PC-3 (cell line): Measurements from ENCODE around the gene NR4A3. TPM values are rescaled to one million over a fixed set of nuclear protein-coding genes. Genes with fewer than 3 reads are reported as not detected.

Experiments used
- ATAC-seq: fragments of 200-7000 bp; cut with Tn5 transposase; 2 replicates; pipeline ENCODE4 v1.9.1; 2020; ENCODE audit warnings: mild to moderate bottlenecking, moderate library complexity
- BruUV-seq: library from RNA; stranded (reverse); fragments of 400-500 nt; replicated peaks from 2 replicates; lab custom pipeline; 2021; lab: Mats Ljungman, UMichigan
- CTCF ChIA-PET: fragments of 300-600 bp; sonication (Branson Sonifier 250); formaldehyde crosslinking; loops from one replicate; lab custom pipeline; 2022; ENCODE audit warnings: antibody characterized with exemption; lab: Charles Lee
- POLR2A ChIA-PET: fragments of 300-600 bp; sonication (Branson Sonifier 250); formaldehyde crosslinking; loops from one replicate; lab custom pipeline; 2022; ENCODE audit warnings: antibody characterized with exemption; ENCODE audit not compliant: unreplicated experiment; lab: Charles Lee
- DNase-seq: peaks from one replicate; pipeline ENCODE4 v3.0.0-alpha.2; 2015
- H2AFZ ChIP-seq: fragments of 300-600 bp; sonication (generic); 2 replicates; pipeline ENCODE4 v1.6.0; 2016; ENCODE audit warnings: antibody characterized with exemption, low read length
- H3F3A ChIP-seq: fragments of 300-600 bp; sonication (generic); one replicate; pipeline ENCODE4 v1.6.0; 2017; ENCODE audit warnings: antibody characterized with exemption, low read length, control low read depth, mild to moderate bottlenecking; ENCODE audit not compliant: unreplicated experiment
- H3K27ac ChIP-seq: fragments of 300-600 bp; sonication (generic); 2 replicates; pipeline ENCODE4 v1.5.1; 2016; ENCODE audit warnings: mild to moderate bottlenecking, low read length
- H3K27me3 ChIP-seq: fragments of 300-600 bp; sonication (generic); 2 replicates; pipeline ENCODE4 v1.6.1; 2016; ENCODE audit warnings: low read length, mixed read lengths
- H3K36me3 ChIP-seq: fragments of 300-600 bp; sonication (generic); 2 replicates; pipeline ENCODE4 v1.6.1; 2016; ENCODE audit warnings: low read depth, mixed run types, low read length, mixed read lengths
- H3K4me1 ChIP-seq: fragments of 300-600 bp; sonication (generic); 2 replicates; pipeline ENCODE4 v1.5.1; 2016; ENCODE audit warnings: low read length; ENCODE audit not compliant: insufficient read depth
- H3K4me2 ChIP-seq: fragments of 300-600 bp; sonication (generic); 2 replicates; pipeline ENCODE4 v1.6.0; 2016; ENCODE audit warnings: low read length
- H3K4me3 ChIP-seq: fragments of 300-600 bp; sonication (generic); 2 replicates; pipeline ENCODE4 v1.5.1; 2016; ENCODE audit warnings: mild to moderate bottlenecking, low read length, mixed read lengths
- H3K79me2 ChIP-seq: fragments of 300-600 bp; sonication (generic); 2 replicates; pipeline ENCODE4 v1.6.1; 2017; ENCODE audit warnings: low read length, mixed read lengths
- H3K9ac ChIP-seq: fragments of 300-600 bp; sonication (generic); 2 replicates; pipeline ENCODE4 v1.6.0; 2016; ENCODE audit warnings: mild to moderate bottlenecking, low read length
- H3K9me2 ChIP-seq: fragments of 300-600 bp; sonication (generic); replicated peaks from 2 replicates; pipeline ENCODE4 v1.6.1; 2016; ENCODE audit warnings: mixed run types, low read length, mixed read lengths
- H3K9me3 ChIP-seq: fragments of 300-600 bp; sonication (generic); 2 replicates; pipeline ENCODE4 v1.6.1; 2016; ENCODE audit warnings: low read length, mixed read lengths
- H4K20me1 ChIP-seq: fragments of 300-600 bp; sonication (generic); 2 replicates; pipeline ENCODE4 v1.6.1; 2016; ENCODE audit warnings: low read length, mixed read lengths
- CTCF ChIP-seq: fragments of 300-600 bp; sonication (generic); conservative IDR thresholded peaks from 2 replicates; pipeline ENCODE4 v1.5.1; 2017; ENCODE audit warnings: antibody characterized with exemption, low read depth, mild to moderate bottlenecking, low read length
- EZH2 ChIP-seq: fragments of 300-600 bp; sonication (generic); IDR thresholded peaks from one replicate; pipeline ENCODE4 v1.6.1; 2017; ENCODE audit warnings: antibody characterized with exemption, mild to moderate bottlenecking, low read length; ENCODE audit not compliant: unreplicated experiment
- EZH2phosphoT487 ChIP-seq: fragments of 300-600 bp; sonication (generic); IDR thresholded peaks from 2 replicates; pipeline ENCODE4 v1.6.1; 2018; ENCODE audit warnings: mild to moderate bottlenecking, antibody characterized with exemption, low read length, borderline replicate concordance
- intact Hi-C: fragments of 100-400 bp; cut with micrococcal nuclease; formaldehyde crosslinking; loops from 2 replicates; pipeline ENCODE4 v1.9.0; 2023
- total RNA-seq: library from RNA; depleted of rRNA; stranded (reverse); fragments of >200 nt; gene quantifications from 2 replicates; pipeline ENCODE4 v1.2.3, GENCODE V29; 2014

Gene NR4A3
- total RNA-seq, 1 experiment from 2014 or later = 0.77 TPM

- TF ChIP-seq CTCF = no peak
- no peak for TF ChIP-seq EZH2
- no peak for TF ChIP-seq EZH2phosphoT487
- no peaks in the 10 kb centered on the region for H3K27me3 ChIP-seq
- 0 out of 2 replicates have a peak overlapping the region, but pooled peaks have one; percentile 20 for H3K4me2 ChIP-seq
- H4K20me1 ChIP-seq = no peaks in the 10 kb centered on the region
- peaks cover 17% of the 10 kb centered on the region for H3K4me1 ChIP-seq
- H3K79me2 ChIP-seq = no peaks in the 10 kb centered on the region
- H3K27ac ChIP-seq = no peak overlapping the region
- H3F3A ChIP-seq = no peaks in the 10 kb centered on the region
- ChIA-PET POLR2A (interaction anchor here (0.5 kb wide), 1 partner anchor 127 kb away, joined by 3 read pairs; no protein-coding TSS in a partner anchor), CTCF (no interaction called here)
- H3K9me2 ChIP-seq = no peaks in the 10 kb centered on the region
- intact Hi-C loops = loop anchor here (5.0 kb wide), 1 partner anchor 46 kb away; the partner anchor contains the start of gene NR4A3
- H3K4me3 ChIP-seq = no peak overlapping the region
- no peak; the same call in 1 of the 2 replicates for ATAC-seq
- no TSS peak for BruUV-seq
- H3K9me3 ChIP-seq = no peaks in the 10 kb centered on the region
- H2AFZ ChIP-seq = no peak overlapping the region
- H3K9ac ChIP-seq = no peak overlapping the region
- H3K36me3 ChIP-seq = no peaks in the 10 kb centered on the region
- DNase-seq = no peak
Measured at GRCh38 chr9:99867968-99868367, 46.3 kb downstream of the NR4A3 start.

DNA sequence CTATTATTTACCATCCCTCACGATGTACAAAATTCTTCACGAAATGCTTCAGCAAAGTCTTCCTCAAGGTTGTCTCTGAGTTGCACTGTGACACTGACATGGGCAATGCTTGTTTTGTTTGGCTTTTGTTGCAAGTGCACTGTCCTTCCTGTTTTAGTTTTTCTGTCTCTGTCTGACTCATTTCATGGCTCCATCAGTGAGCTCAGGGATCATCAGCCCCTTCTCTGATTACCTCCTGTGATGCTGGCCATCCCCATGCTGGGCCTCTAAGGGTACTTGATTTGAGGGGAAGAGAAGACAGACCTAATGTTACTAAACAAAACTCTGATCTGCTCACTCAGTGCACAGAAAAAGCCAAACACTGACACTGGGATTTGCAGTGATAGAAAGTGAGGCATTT lies 47.2 kb downstream of the NR4A3 start:
- Histone ChIP-seq H3K9me3 (no peaks in the 10 kb centered on the region), H3K36me3 (no peaks in the 10 kb centered on the region), H3K9me2 (no peaks in the 10 kb centered on the region), H3K27ac (no peak overlapping the region), H3K4me3 (no peak overlapping the region), H3K4me1 (peaks cover 24% of the 10 kb centered on the region), H3K27me3 (no peaks in the 10 kb centered on the region), H3F3A (no peaks in the 10 kb centered on the region), H2AFZ (no peak overlapping the region), H4K20me1 (no peaks in the 10 kb centered on the region), H3K4me2 (no peak overlapping the region), H3K79me2 (no peaks in the 10 kb centered on the region), H3K9ac (no peak overlapping the region)
- no TSS peak for BruUV-seq
- TF ChIP-seq EZH2phosphoT487 (no peak), EZH2 (no peak), CTCF (no peak)
- no peak for ATAC-seq
- intact Hi-C loops = loop anchor here (5.0 kb wide), 1 partner anchor 47 kb away; the partner anchor contains the start of gene NR4A3
- ChIA-PET CTCF (no interaction called here), POLR2A (no interaction called here)
- DNase-seq = no peak

GRCh38 chr9:99870126-99870525 lies 48.4 kb downstream of the NR4A3 start:
- Histone ChIP-seq H3K9ac (no peak overlapping the region), H3K36me3 (no peaks in the 10 kb centered on the region), H3K79me2 (no peaks in the 10 kb centered on the region), H3K27me3 (no peaks in the 10 kb centered on the region), H3K9me2 (no peaks in the 10 kb centered on the region), H2AFZ (no peak overlapping the region), H4K20me1 (no peaks in the 10 kb centered on the region), H3F3A (no peaks in the 10 kb centered on the region), H3K9me3 (no peaks in the 10 kb centered on the region), H3K4me1 (peaks cover 26% of the 10 kb centered on the region), H3K4me3 (no peak overlapping the region), H3K27ac (no peak overlapping the region), H3K4me2 (no peak overlapping the region)
- DNase-seq = no peak
- no peak for TF ChIP-seq EZH2
- no peak for TF ChIP-seq EZH2phosphoT487
- no peak for TF ChIP-seq CTCF
- intact Hi-C loops = loop anchor here (5.0 kb wide), 1 partner anchor 37 kb away; the partner anchor contains the start of gene STX17
- no peak for ATAC-seq
- ChIA-PET POLR2A (no interaction called here), CTCF (no interaction called here)
- no TSS peak for BruUV-seq
